PC-9 (cell line): Measurements from ENCODE around the gene HS3ST3A1. TPM values are rescaled to one million over a fixed set of nuclear protein-coding genes. Genes with fewer than 3 reads are reported as not detected.

Experiments used
- BruUV-seq: library from RNA; stranded (reverse); fragments of 400-500 nt; replicated peaks from 2 replicates; lab custom pipeline; 2021; lab: Mats Ljungman, UMichigan
- CTCF ChIA-PET: fragments of 300-600 bp; sonication (Branson Sonifier 250); formaldehyde crosslinking; loops from one replicate; lab custom pipeline; 2022; ENCODE audit warnings: antibody characterized with exemption; lab: Charles Lee
- POLR2A ChIA-PET: fragments of 300-600 bp; sonication (Branson Sonifier 250); formaldehyde crosslinking; loops from one replicate; lab custom pipeline; 2022; ENCODE audit warnings: antibody characterized with exemption; ENCODE audit not compliant: unreplicated experiment; lab: Charles Lee
- DNase-seq, 2 experiments: peaks; one replicate each; pipeline versions ENCODE4 v3.0.0 to v3.0.0-alpha.2; 2015 to 2022; ENCODE audit warnings: mixed read lengths in 1 of 2
- H2AFZ ChIP-seq: fragments of 200-600 bp; sonication (generic); 2 replicates; pipeline ENCODE4 v1.8.1; 2017; ENCODE audit warnings: antibody characterized with exemption
- H3F3A ChIP-seq: fragments of 200-600 bp; sonication (generic); 2 replicates; pipeline ENCODE4 v1.8.1; 2017; ENCODE audit warnings: antibody characterized with exemption, mild to moderate bottlenecking, low read depth; ENCODE audit not compliant: insufficient read depth
- H3K27ac ChIP-seq: fragments of 200-600 bp; sonication (generic); 2 replicates; pipeline ENCODE4 v1.6.1; 2016; ENCODE audit warnings: mixed run types
- H3K27me3 ChIP-seq: fragments of 200-600 bp; sonication (generic); 2 replicates; pipeline ENCODE4 v1.6.1; 2016; ENCODE audit warnings: low read depth, mixed run types; ENCODE audit not compliant: insufficient read depth
- H3K36me3 ChIP-seq: fragments of 200-600 bp; sonication (generic); 2 replicates; pipeline ENCODE4 v1.6.1; 2016; ENCODE audit warnings: low read depth, mixed run types
- H3K4me1 ChIP-seq: fragments of 200-600 bp; sonication (generic); replicated peaks from 2 replicates; pipeline ENCODE4 v1.6.1; 2016; ENCODE audit warnings: mixed run types; ENCODE audit not compliant: insufficient read depth
- H3K4me2 ChIP-seq: fragments of 200-600 bp; sonication (generic); 2 replicates; pipeline ENCODE4 v1.6.1; 2017; ENCODE audit warnings: mixed run types
- H3K4me3 ChIP-seq: fragments of 200-600 bp; sonication (generic); 2 replicates; pipeline ENCODE4 v1.6.1; 2016; ENCODE audit warnings: mixed run types
- H3K79me2 ChIP-seq: fragments of 200-600 bp; sonication (generic); 2 replicates; pipeline ENCODE4 v1.6.1; 2017; ENCODE audit warnings: low read depth, mixed run types
- H3K9me2 ChIP-seq: fragments of 200-600 bp; sonication (generic); 2 replicates; pipeline ENCODE4 v1.8.1; 2017; ENCODE audit warnings: mild to moderate bottlenecking; ENCODE audit not compliant: insufficient read depth
- H3K9me3 ChIP-seq: fragments of 200-600 bp; sonication (generic); 2 replicates; pipeline ENCODE4 v1.8.1; 2016; ENCODE audit warnings: low read depth; ENCODE audit not compliant: insufficient read depth
- H4K20me1 ChIP-seq: fragments of 200-600 bp; sonication (generic); 2 replicates; pipeline ENCODE4 v1.8.1; 2017; ENCODE audit not compliant: insufficient read depth
- EZH2 ChIP-seq: fragments of 200-600 bp; sonication (generic); IDR thresholded peaks from 2 replicates; pipeline ENCODE4 v1.8.0; 2017; ENCODE audit warnings: antibody characterized with exemption, low read depth
- intact Hi-C: fragments of 100-400 bp; cut with micrococcal nuclease; formaldehyde crosslinking; loops from one replicate; pipeline ENCODE4 v1.10.0; 2022; ENCODE audit not compliant: unreplicated experiment
- total RNA-seq: library from RNA; stranded (reverse); gene quantifications from 2 replicates; pipeline ENCODE4 v1.2.3, GENCODE V29; 2021
- TF ChIP-seq, protein P1 (sequence below): fragments of 200-600 bp; sonication (generic); conservative IDR thresholded peaks from 2 replicates; pipeline ENCODE4 v1.6.1; 2017; ENCODE audit warnings: mixed run types, antibody characterized with exemption, mild to moderate bottlenecking, moderate library complexity

The HS3ST3A1 gene
- total RNA-seq, 1 experiment from 2014 or later: not detected

DNA sequence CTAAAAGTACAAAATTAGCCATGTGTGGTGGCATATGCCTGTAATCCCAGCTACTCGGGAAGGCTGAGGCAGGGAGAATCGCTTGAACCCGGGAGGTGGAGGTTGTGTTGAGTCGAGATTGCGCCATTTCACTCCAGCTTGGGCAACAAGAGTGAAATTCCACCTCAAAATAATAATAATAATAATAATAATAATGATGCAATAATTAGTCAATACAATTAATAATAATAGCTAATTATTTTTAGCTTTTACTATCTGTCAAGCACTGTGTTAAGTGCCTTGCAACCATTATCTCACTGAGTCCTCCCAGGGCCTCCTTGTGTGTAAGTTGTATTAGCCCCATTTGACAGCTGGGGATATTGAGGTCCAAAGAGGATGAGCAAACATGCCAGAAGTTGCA, 14.3 kb upstream of the HS3ST3A1 start:
- H3K27ac ChIP-seq: no peak overlapping the region
- intact Hi-C loops: no loop called here
- H3K79me2 ChIP-seq: no peaks in the 10 kb centered on the region
- no peak for TF ChIP-seq EZH2
- TF ChIP-seq, protein P1, sequence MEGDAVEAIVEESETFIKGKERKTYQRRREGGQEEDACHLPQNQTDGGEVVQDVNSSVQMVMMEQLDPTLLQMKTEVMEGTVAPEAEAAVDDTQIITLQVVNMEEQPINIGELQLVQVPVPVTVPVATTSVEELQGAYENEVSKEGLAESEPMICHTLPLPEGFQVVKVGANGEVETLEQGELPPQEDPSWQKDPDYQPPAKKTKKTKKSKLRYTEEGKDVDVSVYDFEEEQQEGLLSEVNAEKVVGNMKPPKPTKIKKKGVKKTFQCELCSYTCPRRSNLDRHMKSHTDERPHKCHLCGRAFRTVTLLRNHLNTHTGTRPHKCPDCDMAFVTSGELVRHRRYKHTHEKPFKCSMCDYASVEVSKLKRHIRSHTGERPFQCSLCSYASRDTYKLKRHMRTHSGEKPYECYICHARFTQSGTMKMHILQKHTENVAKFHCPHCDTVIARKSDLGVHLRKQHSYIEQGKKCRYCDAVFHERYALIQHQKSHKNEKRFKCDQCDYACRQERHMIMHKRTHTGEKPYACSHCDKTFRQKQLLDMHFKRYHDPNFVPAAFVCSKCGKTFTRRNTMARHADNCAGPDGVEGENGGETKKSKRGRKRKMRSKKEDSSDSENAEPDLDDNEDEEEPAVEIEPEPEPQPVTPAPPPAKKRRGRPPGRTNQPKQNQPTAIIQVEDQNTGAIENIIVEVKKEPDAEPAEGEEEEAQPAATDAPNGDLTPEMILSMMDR: no peak
- no peaks in the 10 kb centered on the region for H3F3A ChIP-seq
- CTCF ChIA-PET: no interaction called here
- POLR2A ChIA-PET: no interaction called here
- DNase-seq: no peak
- no peaks in the 10 kb centered on the region for H3K36me3 ChIP-seq
- no peaks in the 10 kb centered on the region for H3K27me3 ChIP-seq
- H3K9me3 ChIP-seq: no peaks in the 10 kb centered on the region
- no peaks in the 10 kb centered on the region for H3K4me1 ChIP-seq
- no peak overlapping the region for H3K4me3 ChIP-seq
- no peaks in the 10 kb centered on the region for H3K9me2 ChIP-seq
- no peak overlapping the region for H3K4me2 ChIP-seq
- no TSS peak for BruUV-seq
- H4K20me1 ChIP-seq: no peaks in the 10 kb centered on the region
- no peak overlapping the region for H2AFZ ChIP-seq

DNA sequence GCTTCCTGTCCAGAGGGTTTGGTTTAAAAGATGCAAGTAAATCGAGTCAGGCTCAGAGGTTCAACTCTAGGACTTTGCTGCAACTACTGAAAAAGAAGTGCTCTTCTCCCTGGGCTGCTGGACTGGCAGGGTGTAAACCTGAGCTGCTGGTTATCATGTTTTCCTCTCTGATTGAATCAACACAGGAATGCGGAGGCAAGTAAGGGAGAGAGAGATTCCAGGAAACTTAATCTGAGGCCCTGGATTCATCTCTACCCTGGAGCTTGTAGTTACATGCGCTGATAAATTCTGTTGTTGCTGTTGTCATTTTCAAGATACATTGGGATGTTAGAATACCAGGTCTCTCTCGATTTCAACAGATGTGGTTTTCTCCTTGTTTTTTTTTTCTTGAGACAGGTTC, 8.2 kb upstream of the HS3ST3A1 start:
- intact Hi-C loops: no loop called here
- H3K4me1 ChIP-seq: no peaks in the 10 kb centered on the region
- ChIA-PET CTCF (no interaction called here), POLR2A (no interaction called here)
- DNase-seq: no peak
- H3K27me3 ChIP-seq: no peaks in the 10 kb centered on the region
- H3K9me3 ChIP-seq: no peaks in the 10 kb centered on the region
- H3K36me3 ChIP-seq: no peaks in the 10 kb centered on the region
- no peaks in the 10 kb centered on the region for H3F3A ChIP-seq
- no peak overlapping the region for H3K4me3 ChIP-seq
- H3K9me2 ChIP-seq: no peaks in the 10 kb centered on the region
- H3K27ac ChIP-seq: no peak overlapping the region
- no peak overlapping the region for H3K4me2 ChIP-seq
- no peak overlapping the region for H2AFZ ChIP-seq
- no peaks in the 10 kb centered on the region for H4K20me1 ChIP-seq
- H3K79me2 ChIP-seq: no peaks in the 10 kb centered on the region
- BruUV-seq: no TSS peak
- TF ChIP-seq, protein P1: no peak
- TF ChIP-seq EZH2: no peak

DNA sequence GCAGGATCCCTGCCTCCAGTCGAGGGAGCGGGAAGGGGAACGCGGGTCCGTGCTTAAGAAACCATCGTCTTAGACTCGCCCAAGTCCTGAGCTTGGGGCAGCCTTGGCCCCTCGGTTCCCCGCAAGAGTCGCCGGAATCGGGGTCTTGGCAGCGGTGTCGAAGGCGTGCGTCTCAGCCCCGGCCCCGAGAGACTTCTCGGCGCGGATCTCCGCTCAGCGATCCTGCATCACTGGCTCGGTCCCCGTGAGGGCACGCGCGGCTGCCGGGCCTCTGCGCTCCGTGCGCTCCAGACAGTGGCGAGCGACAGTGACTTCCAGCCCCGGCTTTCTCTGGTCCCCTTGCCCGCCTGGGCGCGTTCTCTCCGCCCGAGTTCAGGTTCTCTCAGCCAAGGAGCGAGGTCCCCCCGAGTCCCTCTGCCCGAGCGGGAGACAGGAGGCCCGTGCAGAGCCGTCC, 380 bp downstream of the HS3ST3A1 start:
- intact Hi-C loops: no loop called here
- no peak overlapping the region for H3K27ac ChIP-seq
- no peaks in the 10 kb centered on the region for H3K9me3 ChIP-seq
- CTCF ChIA-PET: no interaction called here
- no peaks in the 10 kb centered on the region for H3K9me2 ChIP-seq
- TF ChIP-seq, protein P1: no peak
- TF ChIP-seq EZH2: no peak
- no peak overlapping the region for H2AFZ ChIP-seq
- POLR2A ChIA-PET: no interaction called here
- no peaks in the 10 kb centered on the region for H3F3A ChIP-seq
- H3K4me1 ChIP-seq: no peaks in the 10 kb centered on the region
- no TSS peak for BruUV-seq
- no peak overlapping the region for H3K4me3 ChIP-seq
- H3K4me2 ChIP-seq: no peak overlapping the region
- H4K20me1 ChIP-seq: no peaks in the 10 kb centered on the region
- no peaks in the 10 kb centered on the region for H3K36me3 ChIP-seq
- H3K27me3 ChIP-seq: no peaks in the 10 kb centered on the region
- H3K79me2 ChIP-seq: no peaks in the 10 kb centered on the region
- DNase-seq: no peak
